Measurements from ENCODE around the gene FZR1. TPM values are rescaled to one million over a fixed set of nuclear protein-coding genes. Genes with fewer than 3 reads are reported as not detected.

FZR1 gene
- total and polyA plus RNA-seq, 2 of the 8 experiments (the other 6 are each of a cell fraction or from before 2014, with no cell fraction given): 21.6 to 35.5 TPM

GRCh38 chr19:3509566-3509989 is 3.5 kb downstream of the FZR1 start:
- Histone ChIP-seq H3K14ac (ENCODE audit: insufficient read length) (no peak overlapping the region), H3K23me2 (ENCODE audit: low read depth, low read length) (peaks cover 18% of the 10 kb centered on the region), H3K36me3 (ENCODE audit: control insufficient read depth in 2 of 4, insufficient read depth in 4 of 4, low read length in 3 of 4) (no peaks in the 10 kb centered on the region; a peak in 2 of 8 replicates), H2BK5ac (ENCODE audit: low read depth, low read length) (0 out of 2 replicates have a peak overlapping the region, but pooled peaks have one; percentile 18), H3K27ac (ENCODE audit: low read depth, low read length) (no peak overlapping the region), H3K9me3 (ENCODE audit: insufficient read depth in 2 of 2, low read depth in 1 of 2, low read length in 1 of 2) (no peaks in the 10 kb centered on the region), H3K79me1 (ENCODE audit: low read depth, low read length) (peaks cover 37% of the 10 kb centered on the region), H4K8ac (ENCODE audit: extremely low read depth, insufficient read depth, low read length) (no peak overlapping the region), H3K18ac (ENCODE audit: extremely low read depth, low read length) (no peak overlapping the region), H3K4me2 (ENCODE audit: insufficient read depth in 1 of 2, low read depth in 2 of 2, low read length in 2 of 2) (no peak overlapping the region), H3K9ac (replicated peaks in 1 of 4; ENCODE audit: extremely low read depth in 1 of 4, low read depth in 3 of 4, low read length in 3 of 4) (peak overlapping the region in 1 of 4 experiments; percentile 26; a peak in 1 of 7 replicates), H2AFZ (ENCODE audit: low read length) (no peak overlapping the region), H3K56ac (replicated peaks; ENCODE audit: insufficient read length, low read depth, low read length) (no peak overlapping the region), H3K4me3 (ENCODE audit: extremely low read depth in 1 of 4, insufficient read depth in 2 of 4, low read depth in 3 of 4, low read length in 4 of 4) (no peak overlapping the region), H4K20me1 (replicated peaks in 1 of 2; ENCODE audit: control insufficient read depth in 1 of 2, insufficient read depth in 2 of 2, low read length in 2 of 2) (peaks cover 19 to 38% of the 10 kb centered on the region in 2 experiments), H3K4ac (replicated peaks; ENCODE audit: insufficient read length, low read depth, low read length) (no peak overlapping the region), H2BK20ac (ENCODE audit: low read length) (no peak overlapping the region), H2AK5ac (ENCODE audit: low read depth, low read length) (0 out of 2 replicates have a peak overlapping the region, but pooled peaks have one; percentile 39), H3K27me3 (replicated peaks in 1 of 4; ENCODE audit: control insufficient read depth in 3 of 4, extremely low read depth in 1 of 4, insufficient read depth in 3 of 4, low read length in 3 of 4) (no peaks in the 10 kb centered on the region), H2BK120ac (replicated peaks; ENCODE audit: low read depth, low read length) (no peak overlapping the region), H2BK15ac (ENCODE audit: low read length) (0 out of 2 replicates have a peak overlapping the region, but pooled peaks have one; percentile 29), H3K23ac (ENCODE audit: insufficient read length) (no peak overlapping the region), H3K79me2 (ENCODE audit: control insufficient read depth in 1 of 2, insufficient read depth in 2 of 2, low read length in 2 of 2) (peaks cover 0 to 59% of the 10 kb centered on the region in 2 experiments; a peak in 2 of 4 replicates), H4K91ac (replicated peaks; ENCODE audit: insufficient read length, low read length) (peak overlapping the region; percentile 3), H2BK12ac (ENCODE audit: low read depth, low read length) (no peak overlapping the region), H3K4me1 (replicated peaks in 1 of 4; ENCODE audit: control insufficient read depth in 3 of 4, insufficient read depth in 4 of 4, low read length in 3 of 4) (peaks cover 0 to 9% (median 7%) of the 10 kb centered on the region in 4 experiments; a peak in 3 of 7 replicates), H4K5ac (ENCODE audit: insufficient read length, low read depth, low read length) (no peak overlapping the region)
- TF ChIP-seq POU5F1 (IDR thresholded peaks at IDR 0.05; ENCODE audit: low read depth, low read length): no peak
- TF ChIP-seq HDAC6 (IDR thresholded peaks at IDR 0.05; ENCODE audit: low read depth, low read length): no peak
- no peak for TF ChIP-seq GABPA (IDR thresholded peaks at IDR 0.05; ENCODE audit: borderline replicate concordance, insufficient read depth, low read length)
- TF ChIP-seq TEAD4 (IDR thresholded peaks at IDR 0.05; ENCODE audit: low read depth, low read length): no peak
- TF ChIP-seq CHD2 (IDR thresholded peaks at IDR 0.05; ENCODE audit: low read length): no peak
- TF ChIP-seq ATF3 (IDR thresholded peaks at IDR 0.05; ENCODE audit: insufficient read depth, low read depth, low read length): no peak
- FAIRE-seq: no peak
- POLR2A ChIA-PET (ENCODE audit: partially characterized antibody): interaction anchor here (1.1 kb wide), 1 partner anchor 15 kb away, joined by 4 read pairs; no protein-coding TSS in a partner anchor
- CTCF ChIA-PET (ENCODE audit: partially characterized antibody): interaction anchor here (1.0 kb wide), 1 partner anchor 27 kb away, joined by 3 read pairs; no protein-coding TSS in a partner anchor
- WGBS, 2 experiments (ENCODE audit: extremely low coverage in 1 of 2, insufficient coverage in 1 of 2, insufficient read length in 1 of 2, insufficient replicate concordance in 2 of 2, low coverage in 1 of 2, low lambda C conversion rate in 2 of 2, missing lambda C conversion rate in 1 of 2): 93% methylated on average over 15 of the region's 15 CpGs; no CpG with 5 or more reads in 1 of the 2 experiments
- DNase-seq (ENCODE audit: low read depth in 1 of 2, low spot score in 2 of 2): no peak
